AG08395 (cell line): Measurements from ENCODE around the gene PPP3CA.

Source experiments
- DNase-seq: peaks from one replicate; pipeline ENCODE4 v3.0.0; 2012; ENCODE audit warnings: mixed read lengths, low spot score

PPP3CA gene

GRCh38 chr4:101288365-101289145 lies 58.8 kb downstream of the PPP3CA start:
- no peak for DNase-seq

DNA sequence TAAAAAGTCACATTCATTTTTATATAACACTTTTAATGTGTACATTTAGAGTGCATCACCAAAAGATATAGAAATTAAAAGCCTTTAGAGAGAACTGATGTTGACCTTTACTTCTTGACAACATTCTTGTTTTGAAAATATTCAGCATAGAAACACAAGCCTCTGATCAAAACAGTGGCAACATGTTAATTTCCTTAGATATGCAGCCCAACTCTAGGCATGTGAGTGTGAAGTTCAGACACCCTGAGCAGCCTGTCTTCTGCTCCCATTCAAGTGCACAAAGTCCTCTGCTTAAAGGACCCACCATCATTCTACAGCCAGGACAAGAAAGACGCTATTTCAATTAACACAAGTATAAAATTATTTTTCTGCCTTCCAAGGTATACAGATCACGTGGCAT lies 60.0 kb downstream of the PPP3CA start:
- no peak for DNase-seq

DNA sequence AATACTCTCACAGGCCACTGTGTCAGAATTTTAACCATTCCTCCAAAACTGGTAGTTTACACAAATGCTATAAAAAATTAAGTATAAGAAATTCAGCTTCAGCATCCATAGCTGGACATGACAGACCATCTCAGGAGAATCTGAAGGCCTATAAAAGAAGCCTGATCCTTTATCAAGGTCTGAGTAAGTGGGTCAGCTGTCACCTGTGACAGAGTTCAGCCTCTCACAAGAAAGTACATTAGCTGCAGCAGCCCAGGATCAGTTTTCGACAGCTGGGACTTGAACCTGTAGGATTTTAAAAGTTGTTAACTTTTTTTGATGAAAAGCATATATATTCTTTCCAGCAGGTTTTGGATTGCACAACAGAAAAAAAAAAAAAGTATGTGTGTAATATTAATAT lies 60.7 kb downstream of the PPP3CA start:
- DNase-seq, result no peak

GRCh38 chr4:101285985-101286384 lies 61.3 kb downstream of the PPP3CA start:
- no peak for DNase-seq

DNA sequence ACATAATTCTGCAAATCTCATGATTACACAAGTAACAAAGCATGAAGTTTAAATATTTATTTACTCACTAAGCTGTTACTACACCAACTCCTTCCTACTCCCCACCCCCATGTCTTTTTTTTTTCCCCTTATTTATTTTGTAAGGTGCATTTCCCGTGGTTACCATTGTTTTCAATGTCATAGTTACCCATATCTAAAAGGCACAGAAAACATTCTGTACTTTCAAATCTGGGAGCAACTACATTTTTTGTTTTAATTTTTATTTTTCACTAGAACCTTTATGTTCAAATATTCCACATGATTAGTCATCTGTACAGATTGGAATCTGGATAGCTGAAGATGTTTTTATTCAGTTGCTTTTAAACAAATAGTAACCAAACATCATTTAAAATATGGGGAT lies 62.8 kb downstream of the PPP3CA start:
- no peak for DNase-seq

GRCh38 chr4:101283434-101283833 lies 63.9 kb downstream of the PPP3CA start:
- DNase-seq, result no peak

DNA sequence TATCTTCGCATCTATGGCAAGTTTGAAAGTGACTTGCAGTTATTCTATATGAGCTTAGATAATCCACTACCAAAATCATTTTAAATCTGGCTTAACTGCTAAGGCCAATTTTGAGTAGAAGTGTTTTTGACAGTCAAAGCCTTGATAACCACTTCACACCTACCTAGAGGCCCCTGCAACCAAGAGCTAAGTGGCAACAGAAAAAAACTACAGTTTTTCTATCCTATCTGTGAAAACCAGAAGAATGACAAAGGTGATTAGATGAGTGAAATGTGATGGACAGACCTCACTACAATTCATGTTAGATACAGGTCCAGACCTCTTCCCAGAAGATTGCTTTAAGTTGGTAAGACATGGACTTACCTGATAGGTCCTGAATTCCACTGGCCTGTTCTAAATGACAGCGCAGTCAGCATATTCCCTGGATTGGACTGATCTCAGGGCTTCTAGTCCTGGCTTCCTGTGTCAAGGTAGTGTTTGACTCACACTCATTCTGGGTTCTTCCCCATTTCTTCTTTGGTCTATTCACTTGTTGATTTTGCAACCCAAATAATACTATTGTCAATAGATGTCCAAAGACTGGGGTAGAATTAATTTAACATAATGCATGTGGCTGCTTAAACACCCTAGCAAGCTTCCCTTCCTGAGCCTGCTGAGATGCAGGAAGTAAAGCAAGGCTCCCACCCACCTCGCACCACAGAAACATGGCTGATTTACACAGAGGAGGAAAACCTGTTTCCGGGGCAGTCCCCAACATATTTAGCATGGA lies 65.1 kb downstream of the PPP3CA start:
- DNase-seq, result no peak

DNA sequence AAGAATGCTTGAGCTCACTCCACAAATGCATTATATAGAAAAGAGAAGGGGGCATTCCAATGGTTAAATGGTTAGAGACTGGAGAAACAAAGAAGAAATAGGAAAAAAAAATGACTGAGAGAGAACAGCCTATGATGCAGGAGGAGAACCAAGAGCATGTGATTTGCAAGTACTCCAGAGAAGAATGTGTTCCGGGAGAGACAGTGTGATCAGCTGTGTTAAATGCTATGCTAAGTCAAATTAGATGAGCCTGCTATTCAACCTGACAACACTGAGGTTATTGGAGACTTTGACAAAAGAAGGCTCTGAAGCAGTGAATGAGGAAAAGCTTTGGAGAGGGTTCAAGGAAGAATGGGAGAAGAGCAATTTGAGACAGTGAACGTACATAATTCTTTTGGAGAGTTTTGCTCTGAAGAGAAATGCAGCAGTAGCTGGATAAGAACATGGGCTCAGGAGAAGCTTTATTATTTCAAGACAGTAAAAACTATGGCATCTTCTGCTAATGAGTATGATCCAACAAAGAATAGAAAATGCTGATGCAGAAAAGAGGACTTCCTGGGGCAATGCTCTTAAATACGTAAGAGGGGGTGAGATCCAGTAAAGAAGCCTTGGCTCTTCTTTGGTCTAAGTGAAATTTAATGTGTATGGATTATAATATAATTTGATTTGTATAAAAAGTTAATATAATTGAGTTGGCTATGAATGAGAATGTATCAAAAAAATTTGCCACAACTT lies 66.3 kb downstream of the PPP3CA start:
- DNase-seq, result no peak

GRCh38 chr4:101279377-101279871 lies 67.9 kb downstream of the PPP3CA start:
- DNase-seq, result peak; percentile 82

GRCh38 chr4:101277671-101278070 lies 69.7 kb downstream of the PPP3CA start:
- peak; percentile 41 for DNase-seq

- no peak for DNase-seq
These were observed 70.7 kb downstream of the PPP3CA start for GRCh38 chr4:101276661-101277060.

DNA sequence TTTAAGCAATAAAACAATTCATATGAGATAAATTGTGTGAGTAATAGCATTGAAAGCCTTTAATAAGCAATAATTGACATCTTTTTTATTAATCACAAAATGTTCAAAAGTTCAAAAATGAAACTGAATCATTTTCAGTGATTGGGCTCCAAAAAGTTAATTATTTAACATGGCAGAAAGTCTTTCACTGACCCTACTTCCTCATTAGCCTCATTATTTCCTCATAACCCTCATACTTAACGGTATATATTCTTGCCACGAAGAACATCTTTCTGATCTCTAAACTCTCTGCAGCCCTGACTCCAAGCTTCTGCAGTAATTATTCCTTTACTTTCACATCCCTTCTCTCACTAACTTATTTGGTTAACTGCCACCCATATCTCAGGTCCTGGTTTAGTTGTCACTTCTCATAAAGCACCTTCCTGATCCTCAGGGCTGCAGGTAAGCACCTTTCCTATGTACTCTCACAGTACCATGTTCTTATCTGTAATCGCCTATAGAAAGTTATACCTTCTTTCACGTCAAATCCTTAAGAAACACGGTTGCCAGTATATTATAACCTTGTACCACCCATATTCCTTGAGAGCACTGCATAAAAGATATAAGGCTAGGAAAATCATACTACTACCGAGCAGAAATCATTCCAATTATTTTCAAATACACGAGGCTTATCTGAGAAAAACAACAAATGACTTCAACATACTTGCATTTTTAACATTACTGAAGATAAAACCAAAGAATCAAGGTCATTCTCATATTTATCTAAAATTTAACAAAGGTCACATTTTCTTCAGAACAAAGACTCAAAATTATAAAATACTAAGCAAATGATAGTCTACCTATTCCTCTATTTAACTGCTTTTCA lies 72.2 kb downstream of the PPP3CA start:
- DNase-seq, result no peak

- DNase-seq, result no peak
These were observed 75.8 kb downstream of the PPP3CA start for GRCh38 chr4:101271516-101271915.

- no peak for DNase-seq
These were observed 77.6 kb downstream of the PPP3CA start for GRCh38 chr4:101269682-101270081.

GRCh38 chr4:101265816-101266172 lies 81.5 kb downstream of the PPP3CA start:
- DNase-seq, result no peak

- DNase-seq, result no peak
These were observed 82.1 kb downstream of the PPP3CA start for GRCh38 chr4:101264993-101265815.

DNA sequence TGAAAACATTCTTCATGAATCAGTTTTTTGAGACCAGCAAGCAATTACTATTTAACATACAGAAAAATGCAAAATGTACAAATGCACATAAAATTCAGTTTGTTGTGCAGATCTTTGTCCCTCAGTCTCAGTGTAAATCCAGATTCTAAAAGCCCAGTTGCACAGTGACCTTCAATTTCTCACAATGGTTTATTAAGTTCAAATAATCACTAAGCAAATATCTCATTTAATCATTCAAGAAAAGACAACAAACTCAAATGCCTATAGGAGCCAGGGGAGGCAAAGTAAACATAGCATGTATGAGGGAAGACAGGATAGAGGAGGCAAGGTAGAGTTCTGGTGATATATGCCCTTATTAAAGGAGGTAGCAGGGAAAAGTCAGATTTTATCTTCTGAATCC lies 82.8 kb downstream of the PPP3CA start:
- no peak for DNase-seq

DNA sequence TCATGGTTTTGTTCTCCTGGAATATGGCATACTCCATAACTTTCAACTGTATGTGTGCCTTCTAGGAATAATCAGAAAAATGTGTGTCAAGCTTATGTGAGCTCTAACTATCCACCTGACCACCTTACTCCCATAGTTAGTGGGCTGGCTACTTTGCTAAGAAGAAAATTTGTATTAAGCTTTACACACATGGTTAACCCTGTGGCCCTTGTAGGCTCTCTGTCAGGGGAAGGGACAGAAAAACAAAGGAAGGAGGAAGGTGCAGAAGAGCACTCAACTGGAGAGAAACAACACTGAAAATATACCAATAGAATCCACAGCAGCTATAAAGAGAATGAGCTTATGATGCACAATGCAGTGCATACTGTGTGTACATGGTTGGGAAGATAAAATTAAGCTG lies 84.6 kb downstream of the PPP3CA start:
- DNase-seq, result no peak

DNA sequence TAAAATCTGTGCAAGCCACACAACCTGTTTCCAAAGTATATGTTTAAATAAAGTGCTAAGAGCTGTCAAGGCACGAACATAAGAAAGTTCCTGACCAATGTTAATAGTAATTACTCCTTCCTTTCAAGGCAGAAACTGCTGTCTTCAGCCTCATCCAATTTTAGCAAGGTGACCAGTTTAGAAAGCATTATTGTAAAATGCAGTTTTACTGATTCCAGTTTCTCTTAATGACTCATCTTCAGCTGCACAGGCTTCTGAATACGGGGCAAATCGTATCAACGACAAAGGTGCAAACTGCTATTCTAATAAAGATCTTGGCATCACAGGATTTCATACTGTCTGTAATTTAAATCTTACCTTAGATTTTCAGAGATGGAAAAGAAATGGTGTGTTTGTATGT lies 87.5 kb downstream of the PPP3CA start:
- no peak for DNase-seq

DNA sequence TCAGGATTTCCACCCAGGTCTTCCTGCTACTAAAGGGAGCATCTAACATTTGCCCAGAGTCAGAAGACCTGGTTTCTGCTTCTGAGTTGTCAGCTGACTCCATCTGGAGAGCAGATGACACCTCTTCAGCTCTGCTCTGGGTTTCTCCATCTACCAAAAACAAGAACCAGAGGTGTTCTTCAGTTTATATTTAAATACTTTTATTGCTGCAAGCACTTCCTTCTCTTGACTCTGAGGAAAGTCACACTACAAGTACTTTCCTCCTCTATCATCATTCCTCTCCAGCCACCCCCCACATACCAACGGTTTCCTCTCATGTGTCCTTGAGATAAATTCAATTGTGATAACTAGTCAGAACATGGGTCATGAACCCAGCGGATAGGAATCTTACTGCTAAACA lies 88.4 kb downstream of the PPP3CA start:
- DNase-seq, result peak; percentile 25

DNA sequence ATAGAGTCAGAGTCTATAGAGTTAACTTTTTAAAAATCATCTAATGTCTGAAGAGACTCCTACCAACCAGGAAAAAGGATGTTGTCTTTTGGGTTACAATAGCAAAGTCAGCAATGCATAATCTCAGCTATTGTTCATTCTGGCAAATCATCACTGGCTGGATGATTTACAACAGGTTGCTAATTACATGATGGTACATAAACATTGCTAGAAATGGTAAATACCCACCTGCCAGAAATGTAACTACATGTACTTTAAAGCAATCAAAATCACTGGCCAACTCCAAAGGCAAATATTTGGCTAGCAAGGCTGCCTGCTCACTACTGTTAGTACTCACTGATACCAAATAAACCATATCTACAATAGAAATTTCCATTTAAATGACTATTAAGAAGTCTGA lies 91.1 kb downstream of the PPP3CA start:
- no peak for DNase-seq
